K562 (cell line): ENCODE data around the gene GP1BB. TPM values are rescaled to one million over a fixed set of nuclear protein-coding genes. Genes with fewer than 3 reads are reported as not detected.

ENCODE experiments used
- CBFA2T2 ChIP-seq: fragments of 450-650 bp; conservative IDR thresholded peaks from 2 replicates; pipeline ENCODE4 v1.6.1; 2017; ENCODE audit warnings: mild to moderate bottlenecking
- MAZ ChIP-seq, 2 experiments: fragments of 450-650 bp in 1 of 2; sonication (generic) in 1 of 2; formaldehyde crosslinking; IDR thresholded peaks in 1 of 2; conservative IDR thresholded peaks in 1 of 2; 2 replicates each; pipeline versions ENCODE4 v1.4.0 to v1.5.0; 2020; ENCODE audit warnings: mild to moderate bottlenecking in 1 of 2, missing genetic modification reagents in 1 of 2
- PHTF2 ChIP-seq: fragments of 250-450 bp; sonication (Bioruptor Pico); IDR thresholded peaks from 2 replicates; pipeline ENCODE4 v1.5.0; 2021; ENCODE audit warnings: mild to moderate bottlenecking
- YY1 ChIP-seq, 3 experiments: IDR thresholded peaks; 2 replicates each; pipeline ENCODE4 v1.6.1; 2011; ENCODE audit warnings: low read length in 2 of 3, mild to moderate bottlenecking in 2 of 3, moderate library complexity in 2 of 3, borderline replicate concordance in 1 of 3, control low read depth in 1 of 3, low read depth in 1 of 3; ENCODE audit not compliant: insufficient read depth in 3 of 3, insufficient replicate concordance in 2 of 3, control insufficient read depth in 1 of 3, insufficient read length in 1 of 3; ENCODE audit errors: extremely low read depth in 1 of 3
- polyA plus RNA-seq, 8 experiments: library from polyadenylated mRNA; depleted of rRNA in 4 of 8; stranded (reverse) in 5 of 8; unstranded in 3 of 8; fragments of >200 nt; fragmentation: Nextera tagmentation in 2 of 8; fragmentation: Illumina TruSeq in 1 of 8; extraction: Ambion mirVana in 2 of 8; extraction: Trizol in 1 of 8; gene quantifications; 2 replicates each; pipeline versions ENCODE4 v1.2.1 to v1.2.3, GENCODE V29; 2011 to 2014; ENCODE audit warnings: inconsistent platforms in 1 of 8, missing spikeins in 1 of 8
- total RNA-seq, 7 experiments: library from RNA; depleted of rRNA in 6 of 7; stranded (reverse); fragments of >200 nt in 6 of 7; fragmentation: Illumina TruSeq in 2 of 7; extraction: Trizol in 2 of 7; gene quantifications; 2 replicates each; pipeline versions ENCODE4 v1.2.1 to v1.2.3, GENCODE V29; 2011 to 2021; ENCODE audit warnings: low replicate concordance in 1 of 7
- TF ChIP-seq, protein P1 (sequence below), 2 experiments: fragments of 250-450 bp in 1 of 2; fragments of 450-650 bp in 1 of 2; sonication (Bioruptor Pico) in 1 of 2; IDR thresholded peaks; 2 replicates each; pipeline versions ENCODE4 v1.6.1 to v1.8.0; 2016 to 2021; ENCODE audit warnings: mild to moderate bottlenecking in 2 of 2, moderate library complexity in 2 of 2, missing compliant biosample characterization in 1 of 2, missing genetic modification characterization in 1 of 2
- TF ChIP-seq, protein P2 (sequence below): sonication (generic); formaldehyde crosslinking; IDR thresholded peaks from 2 replicates; pipeline ENCODE4 v1.8.1; 2022; ENCODE audit warnings: missing genetic modification reagents

GP1BB gene
- total and polyA plus RNA-seq, 9 of the 15 experiments (the other 6 are each of a cell fraction or from before 2014, with no cell fraction given) = 0.69 to 162 (median 2.8) TPM

DNA sequence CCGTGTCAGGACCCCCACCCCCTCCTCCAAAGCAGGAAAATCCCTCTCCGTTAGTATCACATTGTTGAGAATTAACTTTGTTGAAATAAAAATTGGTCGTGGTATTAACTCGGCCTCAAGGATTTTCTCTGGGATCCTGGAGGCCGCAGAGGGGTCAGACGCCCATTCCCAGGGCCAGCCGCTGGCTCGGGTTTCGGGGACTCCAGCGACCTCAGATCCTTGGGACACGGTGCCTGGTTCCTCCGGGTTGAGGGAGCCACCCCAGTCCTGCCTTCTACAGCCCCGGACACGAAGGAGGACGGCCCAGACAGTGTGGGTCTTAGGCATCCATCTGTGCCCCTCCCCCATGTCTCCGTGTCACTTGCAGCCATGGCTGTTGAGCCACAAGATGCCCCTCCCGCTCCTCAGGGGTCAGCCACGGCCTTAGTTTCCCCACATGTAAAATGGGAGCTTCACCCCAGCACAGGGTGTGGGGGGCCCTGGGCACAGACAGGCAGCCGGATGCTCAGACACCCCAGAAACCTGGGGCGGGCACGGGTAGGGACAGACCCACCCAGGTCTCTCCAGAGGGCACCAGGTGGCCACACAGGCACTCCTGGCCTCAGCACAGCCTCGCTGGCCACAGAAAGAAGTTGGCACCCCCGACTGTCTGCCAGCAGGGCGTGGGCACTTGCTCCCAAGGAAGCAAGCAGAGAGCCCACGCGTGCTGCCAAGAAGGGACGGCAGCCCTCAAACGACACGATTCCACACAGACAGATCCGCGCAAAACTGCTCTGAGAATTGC is 15.5 kb downstream of the GP1BB start (continued):
- peak in 1 of 3 experiments; percentile 23 for TF ChIP-seq YY1 (IDR thresholded peaks at IDR 0.05; ENCODE audit: borderline replicate concordance in 1 of 3, control insufficient read depth in 1 of 3, extremely low read depth in 1 of 3, insufficient read depth in 3 of 3, insufficient read length in 1 of 3, insufficient replicate concordance in 2 of 3, low read depth in 1 of 3, low read length in 2 of 3)
- TF ChIP-seq, protein P1, sequence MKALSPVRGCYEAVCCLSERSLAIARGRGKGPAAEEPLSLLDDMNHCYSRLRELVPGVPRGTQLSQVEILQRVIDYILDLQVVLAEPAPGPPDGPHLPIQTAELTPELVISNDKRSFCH (CRISPR knock-in tag; IDR thresholded peaks at IDR 0.05) = no peak
- TF ChIP-seq, protein P1 (tag; IDR thresholded peaks at IDR 0.05) = 0 out of 2 replicates have a peak, but pooled peaks have one; percentile 21
- TF ChIP-seq PHTF2 (CRISPR knock-in tag) = no peak
- TF ChIP-seq CBFA2T2 = no peak
- TF ChIP-seq, protein P2, sequence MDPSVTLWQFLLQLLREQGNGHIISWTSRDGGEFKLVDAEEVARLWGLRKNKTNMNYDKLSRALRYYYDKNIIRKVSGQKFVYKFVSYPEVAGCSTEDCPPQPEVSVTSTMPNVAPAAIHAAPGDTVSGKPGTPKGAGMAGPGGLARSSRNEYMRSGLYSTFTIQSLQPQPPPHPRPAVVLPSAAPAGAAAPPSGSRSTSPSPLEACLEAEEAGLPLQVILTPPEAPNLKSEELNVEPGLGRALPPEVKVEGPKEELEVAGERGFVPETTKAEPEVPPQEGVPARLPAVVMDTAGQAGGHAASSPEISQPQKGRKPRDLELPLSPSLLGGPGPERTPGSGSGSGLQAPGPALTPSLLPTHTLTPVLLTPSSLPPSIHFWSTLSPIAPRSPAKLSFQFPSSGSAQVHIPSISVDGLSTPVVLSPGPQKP (CRISPR knock-in tag) = no peak
- TF ChIP-seq MAZ (CRISPR knock-in tag; conservative IDR thresholded peaks at IDR 0.05 in 1 of 2, IDR thresholded peaks at IDR 0.05 in 1 of 2) = 0 out of 4 replicates have a peak, but pooled peaks of 1 of the 2 experiments have one; percentile 18
